ENCODE data around the gene POLR2F. TPM values are rescaled to one million over a fixed set of nuclear protein-coding genes. Genes with fewer than 3 reads are reported as not detected.

POLR2F gene
- 254 and 303 TPM in 2 replicates for polyA plus RNA-seq

DNA sequence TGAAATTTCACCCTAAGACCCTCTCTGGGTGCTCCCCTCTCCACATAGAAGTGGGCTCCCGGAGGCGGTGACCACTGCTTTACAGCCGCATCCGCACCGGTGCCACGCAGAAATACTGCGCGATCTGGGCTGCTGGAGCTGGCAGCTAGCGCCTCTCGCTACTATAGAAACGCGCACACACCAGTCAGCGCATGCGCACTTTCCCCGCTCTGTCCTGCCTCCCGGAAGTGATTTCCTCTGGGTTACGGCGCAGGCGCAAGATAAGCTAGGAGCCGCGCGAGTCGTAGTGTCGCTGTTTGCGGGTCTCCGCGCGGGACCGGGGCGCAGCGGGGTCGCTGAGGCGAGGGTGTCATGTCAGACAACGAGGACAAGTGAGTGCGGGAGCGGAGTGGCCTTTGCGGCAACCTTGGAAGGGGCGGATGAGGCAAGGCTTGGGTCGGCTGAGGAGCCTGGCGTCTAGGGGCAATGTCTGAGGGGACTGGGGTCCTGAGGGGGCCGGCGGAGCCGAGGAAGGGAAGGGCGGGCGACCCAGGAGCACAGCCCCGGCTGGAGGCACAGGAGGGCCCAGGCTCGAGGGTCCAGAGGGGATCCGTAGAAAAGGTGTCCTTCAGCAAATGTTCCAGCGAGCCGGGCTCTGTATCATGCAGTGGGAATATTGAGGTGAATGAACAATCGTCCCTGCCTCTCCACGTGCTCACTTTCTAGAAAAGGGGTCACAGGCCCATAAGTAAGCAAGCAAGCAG, at the start of gene POLR2F, which contains the start of gene C22orf23:
TSS of gene POLR2F (plus strand) at position 263 of the 743 bp plus-strand sequence. CDS start at position 352, 89 bp downstream.
TSS of gene C22orf23 (minus strand) at position 165 of the 743 bp plus-strand sequence. CDS start 452 bp downstream, outside the sequence.

DNA sequence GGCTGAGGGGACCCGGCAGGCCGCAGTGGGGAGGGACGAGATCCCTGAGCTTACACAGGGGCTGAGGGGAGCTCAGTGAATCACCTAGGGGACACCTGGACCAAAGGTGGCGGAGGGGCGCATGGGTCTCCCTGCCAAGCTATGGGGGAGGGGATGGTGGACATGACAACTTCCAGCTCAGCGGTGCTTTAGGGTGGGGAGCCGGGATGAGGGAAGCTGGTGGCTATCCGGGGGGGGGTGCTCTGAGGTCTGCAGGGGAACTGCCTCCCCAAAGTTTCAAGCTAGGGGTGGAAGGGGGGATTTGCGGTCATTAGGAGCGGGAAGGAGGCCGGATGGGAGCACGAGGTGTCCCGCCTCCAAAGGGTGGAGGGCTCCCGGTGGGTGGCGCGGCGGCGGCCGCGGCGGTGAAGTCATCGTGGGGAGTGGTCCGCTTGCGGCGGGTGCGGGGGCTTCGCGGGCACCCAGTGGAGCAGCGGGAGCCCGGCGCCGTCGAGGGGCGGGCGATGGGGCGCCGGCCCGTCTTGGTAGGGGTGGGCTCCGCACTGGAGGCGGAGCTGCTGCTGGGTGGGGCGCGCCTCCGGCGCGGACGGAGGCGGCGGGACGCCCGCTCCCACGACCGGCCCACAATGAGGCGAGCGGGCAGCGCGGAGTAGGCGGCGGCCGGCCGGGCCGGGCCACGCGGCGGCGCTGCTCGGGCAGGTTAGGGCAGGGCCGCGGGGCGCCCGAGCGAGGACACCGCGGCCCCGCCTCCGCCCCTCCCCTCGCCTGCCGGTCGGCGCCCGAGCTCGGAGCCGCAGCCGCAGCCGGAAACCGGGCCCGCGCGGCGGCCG, 47.8 kb upstream of the POLR2F start, which contains the start of gene MICALL1:
TSS of gene MICALL1 (plus strand) at position 764 of the 830 bp plus-strand sequence. CDS start 126 bp downstream, outside the sequence.

DNA sequence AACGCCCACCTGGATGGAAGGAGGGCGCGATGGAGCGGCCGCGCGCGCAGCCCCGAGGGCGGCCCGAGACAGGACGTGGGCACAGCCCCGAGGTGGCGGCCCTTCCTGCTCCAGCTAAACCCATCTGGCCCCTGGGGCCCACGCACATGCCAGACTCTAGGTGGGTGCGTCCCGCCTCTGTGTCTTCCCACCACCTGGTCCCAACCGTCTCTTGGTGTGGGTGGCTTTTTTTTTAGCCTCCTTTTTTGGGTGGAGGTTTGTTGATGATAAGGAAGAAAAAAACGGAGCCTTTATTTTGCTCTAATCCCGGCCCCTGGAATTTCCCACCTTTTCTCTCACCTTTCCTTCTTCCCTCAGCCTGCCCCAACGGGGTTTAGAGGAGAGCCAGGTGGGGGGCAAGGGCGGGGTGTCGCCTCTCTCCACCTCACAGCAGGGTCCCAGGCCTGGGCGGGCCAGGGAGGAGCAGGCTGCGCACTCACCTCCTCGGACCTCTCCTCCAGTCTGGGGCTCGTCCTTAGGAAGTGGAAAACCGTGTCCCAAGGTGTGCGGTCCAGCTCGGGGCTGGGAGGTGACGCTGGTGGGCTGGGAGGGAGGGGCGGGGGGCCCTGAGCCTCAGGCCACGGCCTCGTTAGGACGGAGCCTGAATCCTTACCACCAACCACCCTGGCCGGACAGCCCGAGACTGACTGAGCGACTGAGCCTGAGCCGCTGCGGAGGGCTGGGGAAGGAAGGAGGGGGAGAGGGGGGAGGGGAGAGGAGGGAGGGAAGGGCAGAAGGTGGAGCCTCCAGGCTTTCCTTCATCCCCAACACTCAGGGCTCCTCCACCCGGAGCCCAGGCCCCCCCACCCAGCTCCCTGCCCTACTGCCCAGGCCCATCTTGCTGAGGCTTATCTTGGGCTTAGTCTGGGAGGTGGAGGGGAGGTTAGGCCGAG, 30.6 kb downstream of the POLR2F start, which contains the start of gene SOX10:
TSS of gene SOX10 (minus strand) at position 696 of the 932 bp plus-strand sequence. CDS start 771 bp downstream, outside the sequence.

Other genes with a start within 250 kb of the POLR2F start
- 8.8 and 26.1 TPM in 2 replicates for gene GCAT, start 145.8 kb upstream of the POLR2F start, polyA plus RNA-seq
- gene GALR3, start 130.3 kb upstream of the POLR2F start, polyA plus RNA-seq = not detected in 2 replicates
- 3.4 and 6.3 TPM in 2 replicates for gene ANKRD54, start 109.4 kb upstream of the POLR2F start, polyA plus RNA-seq
- gene EIF3L, start 104.3 kb upstream of the POLR2F start, polyA plus RNA-seq = 172 and 222 TPM in 2 replicates
- 0.24 TPM in 1 of 2 replicates, not detected in the other for gene MICALL1, start 47.4 kb upstream of the POLR2F start, polyA plus RNA-seq
- 0.69 and 4.0 TPM in 2 replicates for gene C22orf23, start 98 bp upstream of the POLR2F start, polyA plus RNA-seq
- gene SOX10, start 30.9 kb downstream of the POLR2F start, polyA plus RNA-seq = 0.29 and 1.9 TPM in 2 replicates
- 2.5 and 3.9 TPM in 2 replicates for gene PICK1, start 103.7 kb downstream of the POLR2F start, polyA plus RNA-seq
- not detected in 2 replicates for gene SLC16A8, start 130.5 kb downstream of the POLR2F start, polyA plus RNA-seq
- not detected in 2 replicates for gene BAIAP2L2, start 157.0 kb downstream of the POLR2F start, polyA plus RNA-seq
- 0.54 and 0.91 TPM in 2 replicates for gene PLA2G6, start 228.1 kb downstream of the POLR2F start, polyA plus RNA-seq
- gene MAFF, start 248.3 kb downstream of the POLR2F start, polyA plus RNA-seq = 0.56 TPM in 1 of 2 replicates, not detected in the other

Data from Purkinje cell (primary cell).